Measurements from ENCODE around the gene RSPRY1.

RSPRY1 gene

GRCh38 chr16:57283214-57283958, 97.3 kb downstream of the RSPRY1 start:
- no peak for TF ChIP-seq CTCF (conservative IDR thresholded peaks at IDR 0.05)
- no peak overlapping the region for H3K27ac ChIP-seq

GRCh38 chr16:57283959-57284208, 97.8 kb downstream of the RSPRY1 start:
- H3K27ac ChIP-seq: no peak overlapping the region
- TF ChIP-seq CTCF (conservative IDR thresholded peaks at IDR 0.05): no peak

- peak within 1 kb of the TSS; percentile 46; the same call in 1 of the 2 replicates for H3K27ac ChIP-seq
- TF ChIP-seq CTCF (conservative IDR thresholded peaks at IDR 0.05): no peak
These were observed 98.3 kb downstream of the RSPRY1 start, which contains the start of gene PLLP for GRCh38 chr16:57284209-57284951. TSS of gene PLLP (minus strand) at chr16:57284672. CDS start at chr16:57284540, 132 bp downstream.

GRCh38 chr16:57284952-57285363, 98.8 kb downstream of the RSPRY1 start:
- H3K27ac ChIP-seq: peak overlapping the region; percentile 46; the same call in 1 of the 2 replicates
- no peak for TF ChIP-seq CTCF (conservative IDR thresholded peaks at IDR 0.05)

- TF ChIP-seq CTCF (conservative IDR thresholded peaks at IDR 0.05): no peak
These were observed 99.2 kb downstream of the RSPRY1 start for GRCh38 chr16:57285379-57285778.

GRCh38 chr16:57289391-57290257, 103.5 kb downstream of the RSPRY1 start:
- no peak overlapping the region for H3K27ac ChIP-seq
- TF ChIP-seq CTCF (conservative IDR thresholded peaks at IDR 0.05): no peak

More at GRCh38 chr16:57285379-57285778, 99.2 kb downstream of the RSPRY1 start:
- no peak overlapping the region for H3K27ac ChIP-seq

Measured in VCaP (cell line).